GM18505 (cell line): ENCODE results near the gene TMX4.
"Not testable (repeated sequence)": the region's sequence is repeated elsewhere in the genome, so short reads cannot be mapped to it uniquely, and the experiment has no call there.

Source experiments
- ATAC-seq: cut with Tn5 transposase; IDR thresholded peaks from one replicate; pipeline ENCODE4 v1.9.1; 2021; ENCODE audit not compliant: unreplicated experiment
- POLR2A ChIP-seq: IDR thresholded peaks from 4 replicates; pipeline ENCODE4 v1.6.1; 2011; ENCODE audit warnings: borderline replicate concordance; ENCODE audit not compliant: insufficient read depth, insufficient read length; ENCODE audit errors: extremely low read depth

The TMX4 gene

DNA sequence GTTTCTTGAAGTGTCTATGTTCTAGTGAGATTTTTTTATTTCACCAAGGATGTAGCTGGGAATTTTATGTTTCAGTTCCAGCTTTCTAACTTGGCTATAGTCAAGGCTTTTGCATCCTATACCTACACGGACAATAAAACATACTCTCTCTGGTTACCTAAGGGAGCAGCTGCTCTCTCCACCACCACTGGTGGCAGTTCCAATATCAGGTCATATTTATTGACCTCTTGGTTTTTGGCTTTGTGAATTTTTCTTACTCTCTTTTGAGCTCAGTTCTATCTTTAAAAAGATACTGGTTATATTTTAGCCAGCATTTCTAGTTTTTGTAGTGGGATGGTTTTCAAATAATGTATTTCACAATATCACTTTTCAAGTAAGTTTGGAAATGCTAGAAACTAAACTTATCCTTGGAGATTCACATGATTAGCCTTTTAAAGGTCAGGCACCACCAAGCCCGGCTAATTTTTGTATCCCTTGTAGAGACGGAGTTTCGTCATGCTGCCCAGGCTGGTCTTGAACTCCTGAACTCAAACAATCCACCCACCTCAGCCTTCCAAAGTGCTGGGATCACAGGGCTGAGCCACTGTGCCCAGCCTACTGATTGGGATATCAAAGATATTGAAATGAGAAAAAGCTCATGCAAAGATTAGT is 44.7 kb downstream of the TMX4 start:
- no peak for TF ChIP-seq POLR2A
- ATAC-seq = no peak

DNA sequence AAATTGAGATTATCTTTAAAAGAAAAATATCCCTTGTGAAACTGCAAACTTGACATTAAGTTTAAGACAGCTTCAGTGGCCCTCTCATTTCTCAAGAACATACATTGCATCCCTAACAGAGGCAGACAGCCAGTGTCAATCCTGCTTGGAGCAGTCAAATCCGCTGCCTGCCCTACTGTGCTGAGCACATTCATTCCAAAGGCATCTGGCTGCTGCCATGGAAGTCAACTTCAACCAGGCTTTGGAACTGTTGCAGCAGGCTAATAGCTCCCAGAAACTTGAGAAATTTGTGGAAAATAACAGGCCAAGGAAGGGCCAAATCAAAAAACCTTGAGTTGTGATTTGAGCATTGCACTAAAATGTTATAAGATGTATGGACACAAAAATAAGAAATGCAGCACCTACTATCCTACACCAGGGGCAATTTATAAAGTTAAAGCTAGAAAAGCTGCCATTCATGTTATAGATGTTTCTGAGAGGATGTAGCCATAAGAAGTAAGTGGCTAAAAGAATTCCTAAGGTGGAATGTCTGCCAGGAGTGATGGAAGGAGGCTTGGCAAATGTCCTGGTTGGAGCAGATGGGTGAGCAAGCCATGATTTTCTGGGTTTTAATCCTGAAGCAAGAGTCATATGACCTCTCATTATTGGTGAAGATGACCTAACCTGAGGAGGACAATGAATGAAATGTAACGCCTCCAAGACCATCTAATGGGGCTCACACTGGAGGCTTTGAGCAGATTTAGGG is 47.9 kb downstream of the TMX4 start:
- no peak for ATAC-seq
- TF ChIP-seq POLR2A = no peak

DNA sequence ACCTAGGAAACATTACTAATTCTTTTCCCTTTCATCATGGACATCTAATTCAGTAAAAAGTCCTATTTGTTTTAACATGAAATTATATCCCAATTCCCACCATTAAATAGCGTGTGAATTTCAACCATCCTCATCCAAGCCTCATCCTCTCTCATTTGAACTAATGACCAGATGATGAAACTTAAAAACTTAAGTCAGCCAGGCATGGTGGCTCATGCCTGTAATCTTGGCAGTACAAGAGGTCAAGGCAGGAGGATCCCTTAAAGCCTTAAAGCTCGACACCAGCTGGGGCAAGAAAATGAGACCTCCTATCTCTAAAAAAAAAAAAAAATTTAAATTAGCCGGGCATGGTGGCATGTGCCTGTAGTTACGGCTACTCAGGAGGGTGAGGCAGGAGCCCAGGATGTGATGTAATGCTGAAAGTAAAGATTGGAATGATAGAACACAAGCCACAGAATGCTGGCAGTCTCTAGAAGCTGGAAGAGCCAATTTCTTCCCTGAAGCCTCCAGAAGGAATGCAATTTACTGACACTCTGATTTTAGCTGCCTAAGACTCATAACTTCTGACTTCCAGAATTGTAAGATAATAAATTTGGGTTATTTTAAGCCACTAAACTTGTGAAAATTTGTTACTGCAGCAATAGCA is 52.2 kb downstream of the TMX4 start:
- no peak for TF ChIP-seq POLR2A
- no peak for ATAC-seq

DNA sequence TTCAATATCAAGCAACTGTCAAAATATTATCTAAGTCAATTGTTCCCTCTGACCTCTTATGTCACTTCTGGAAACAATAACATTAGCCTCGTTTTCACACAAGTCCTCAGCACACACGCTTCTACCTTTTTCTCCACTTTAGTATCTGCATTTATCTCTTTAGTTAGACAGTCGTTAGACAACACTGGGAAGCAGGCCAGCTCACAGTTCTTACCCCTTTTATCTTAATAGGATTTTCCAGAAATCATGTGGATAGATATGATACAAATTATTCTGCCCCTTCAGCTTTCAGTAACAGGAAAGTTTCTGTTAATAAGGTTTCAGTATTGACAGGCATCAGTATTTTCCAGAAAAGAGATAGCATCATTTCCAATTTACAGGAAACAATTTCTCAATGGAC is 53.4 kb downstream of the TMX4 start:
- no peak for TF ChIP-seq POLR2A
- no peak for ATAC-seq

DNA sequence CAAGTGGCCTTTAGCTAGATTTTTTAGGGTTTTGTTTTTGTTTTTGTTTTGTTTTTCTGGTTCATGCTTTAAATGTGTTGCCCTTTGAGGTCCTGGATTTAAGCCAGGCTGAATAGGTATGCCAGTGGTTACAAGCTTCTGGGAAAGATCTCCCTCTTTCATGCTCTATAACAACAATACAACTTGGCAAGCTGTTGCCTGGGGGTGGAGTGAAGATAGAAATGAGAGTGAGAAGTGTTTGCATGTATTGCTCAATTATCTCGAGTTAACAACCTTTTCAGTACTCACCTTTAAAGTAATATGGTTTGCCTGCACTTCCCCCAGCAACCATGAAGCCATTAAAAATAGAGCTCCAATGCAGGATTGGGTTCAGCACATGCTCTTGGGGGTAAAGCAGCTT is 60.1 kb downstream of the TMX4 start:
- no peak for ATAC-seq

DNA sequence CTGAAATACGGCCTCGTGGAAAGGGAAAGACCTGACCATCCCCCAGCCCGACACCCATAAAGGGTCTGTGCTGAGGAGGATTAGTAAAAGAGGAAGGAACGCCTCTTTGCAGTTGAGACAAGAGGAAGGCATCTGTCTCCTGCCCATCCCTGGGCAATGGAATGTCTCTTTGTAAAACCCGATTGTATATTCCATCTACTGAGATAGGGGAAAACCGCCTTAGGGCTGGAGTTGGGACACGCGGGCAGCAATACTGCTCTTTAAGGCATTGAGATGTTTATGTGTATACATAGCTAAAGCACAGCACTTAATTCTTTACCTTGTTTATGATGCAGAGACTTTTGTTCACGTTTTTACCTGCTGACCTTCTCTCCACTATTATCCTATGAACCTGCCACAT is 63.0 kb downstream of the TMX4 start:
- not testable (repeated sequence) for ATAC-seq

More for the DNA sequence above, 60.1 kb downstream of the TMX4 start:
- no peak for TF ChIP-seq POLR2A

DNA sequence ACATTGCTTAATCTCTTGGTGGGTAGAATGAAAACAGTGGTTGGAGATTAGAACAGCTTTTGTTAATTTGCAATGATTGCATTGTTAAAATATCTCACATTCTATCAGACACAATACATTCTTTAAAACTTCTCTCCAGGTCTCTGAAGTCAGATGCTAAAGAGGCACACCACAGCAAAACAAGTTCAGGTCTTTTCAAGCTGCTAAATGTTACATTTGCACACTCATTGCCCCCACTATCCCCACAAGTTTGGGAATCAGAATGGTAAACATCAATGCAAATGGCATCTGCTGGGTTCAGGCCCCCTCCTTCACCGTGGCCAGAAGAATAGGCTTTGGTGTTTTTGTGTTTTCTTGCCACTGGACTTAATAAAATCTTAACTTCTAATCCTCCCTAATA is 69.2 kb downstream of the TMX4 start:
- ATAC-seq = no peak
- no peak for TF ChIP-seq POLR2A

DNA sequence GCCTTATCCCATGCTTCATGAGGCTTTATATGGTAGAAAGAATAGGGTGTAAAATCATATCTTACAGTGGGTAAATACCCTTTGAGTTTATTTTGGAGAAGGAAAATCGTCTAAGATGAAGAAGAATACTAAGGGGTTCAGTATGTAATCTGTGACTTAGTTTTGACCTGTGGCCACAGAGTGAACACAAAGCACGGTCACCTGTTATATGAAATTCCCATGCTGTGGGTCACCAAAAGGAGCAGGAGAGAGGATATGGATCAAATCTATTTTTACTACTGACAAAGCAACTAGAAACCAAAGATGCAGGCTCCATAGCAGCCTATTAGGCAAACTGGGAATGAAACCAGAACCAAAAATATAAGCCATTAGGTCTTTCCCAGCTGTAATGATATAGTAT is 75.7 kb downstream of the TMX4 start:
- no peak for ATAC-seq
- no peak for TF ChIP-seq POLR2A

DNA sequence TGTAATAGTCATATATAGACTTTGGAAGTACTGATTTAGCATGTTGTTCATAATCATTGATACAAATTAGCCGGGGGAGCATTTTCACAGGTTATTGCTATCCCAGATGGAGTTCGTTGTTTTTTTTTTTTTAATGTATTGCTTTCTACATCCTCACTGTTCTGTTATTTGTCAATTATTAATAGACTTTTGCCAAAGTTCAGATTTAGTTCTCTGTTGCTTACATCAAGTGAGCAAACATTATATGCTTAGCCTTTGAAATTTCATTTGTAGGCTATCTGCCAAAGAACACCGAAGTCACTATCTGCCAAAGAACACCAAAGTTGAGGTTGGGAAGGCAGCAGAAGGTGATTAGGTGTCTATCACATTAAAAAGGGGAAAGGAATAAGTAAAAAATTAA is 79.2 kb downstream of the TMX4 start, which contains the start of gene HAO1:
TSS of gene HAO1 (minus strand) at position 118 of the 400 bp plus-strand sequence. CDS start at position 82, 36 bp downstream.
- no peak for TF ChIP-seq POLR2A
- no peak for ATAC-seq

DNA sequence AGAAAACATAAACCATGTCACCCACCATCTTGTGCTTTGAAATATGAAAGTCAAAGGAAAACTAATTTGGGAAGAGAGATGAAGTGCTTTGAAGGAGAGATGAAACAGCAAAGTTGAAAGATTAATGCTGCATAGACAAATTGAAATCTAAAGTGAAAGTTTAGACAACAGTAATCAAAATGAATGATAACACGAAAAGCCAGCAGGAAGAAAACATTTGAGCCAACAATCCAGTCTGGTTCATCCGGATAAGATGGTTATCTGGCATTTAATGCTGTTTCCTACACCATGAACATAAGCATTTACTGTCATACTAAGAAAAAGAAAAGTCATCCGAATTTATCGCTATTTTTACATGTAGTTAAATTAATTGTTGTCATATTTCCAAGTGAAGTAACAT is 79.9 kb downstream of the TMX4 start:
- no peak for TF ChIP-seq POLR2A
- no peak for ATAC-seq

DNA sequence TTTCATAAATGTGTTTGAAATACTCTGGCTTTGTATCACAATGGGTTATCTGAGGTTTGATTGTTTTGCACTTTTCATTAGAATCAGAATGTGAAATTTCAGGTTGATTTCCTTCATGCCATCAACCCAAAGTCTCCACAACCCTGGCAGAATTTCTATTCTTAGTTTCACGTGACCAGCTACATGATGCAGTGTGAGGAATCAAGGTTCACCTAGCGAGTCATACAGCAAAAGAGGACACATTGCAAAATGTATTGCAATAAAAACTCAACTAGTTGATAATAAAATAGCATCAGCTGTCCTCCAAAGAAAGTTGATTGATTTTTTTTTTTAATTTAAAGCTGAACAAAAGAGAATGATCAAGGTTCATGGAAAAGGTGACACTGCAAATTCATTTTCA is 81.5 kb downstream of the TMX4 start:
- ATAC-seq = no peak
- TF ChIP-seq POLR2A = no peak

DNA sequence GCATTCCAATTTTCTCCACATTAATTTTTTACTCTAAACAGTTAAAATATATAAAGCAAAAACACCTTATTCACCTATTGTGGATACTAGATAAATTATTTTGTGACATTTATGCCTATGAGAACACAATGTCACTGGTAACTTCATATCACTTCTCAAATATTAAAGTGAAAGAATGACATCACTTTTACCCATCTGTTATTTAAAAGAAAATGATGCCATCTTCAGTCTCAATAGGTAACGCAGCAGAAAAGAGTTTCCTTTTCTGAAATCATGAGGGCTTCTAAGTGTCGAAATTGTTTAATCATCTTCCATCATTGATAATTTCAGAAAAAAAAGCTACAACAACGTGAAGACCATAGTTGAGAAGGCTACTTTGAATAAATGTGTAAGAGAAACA is 82.2 kb downstream of the TMX4 start:
- TF ChIP-seq POLR2A = no peak
- no peak for ATAC-seq

DNA sequence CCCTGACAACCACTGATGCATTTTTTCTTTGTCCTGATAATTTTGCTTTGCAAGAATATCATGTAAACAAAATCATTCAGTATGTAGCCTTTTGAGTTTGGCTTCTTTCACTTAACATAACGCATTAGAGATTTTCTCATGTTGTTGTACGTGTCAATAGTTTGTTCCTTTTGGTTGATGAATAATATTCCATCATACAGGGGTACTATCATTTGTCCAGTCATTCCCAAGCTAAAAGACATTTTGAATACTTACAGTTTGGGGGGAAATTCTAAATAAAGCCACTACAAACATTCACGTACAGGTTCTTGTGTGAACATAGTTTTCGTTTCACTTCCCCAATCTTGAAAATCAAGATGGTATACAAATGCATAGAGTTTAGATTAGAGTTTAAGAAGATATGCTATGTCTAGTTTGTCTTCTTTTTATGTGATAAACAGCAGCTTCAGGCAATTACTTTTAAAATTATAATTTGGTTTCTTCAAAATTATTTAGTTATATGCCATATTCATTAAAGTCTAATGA is 84.5 kb downstream of the TMX4 start:
- peak; percentile 88 for ATAC-seq
- TF ChIP-seq POLR2A = no peak

DNA sequence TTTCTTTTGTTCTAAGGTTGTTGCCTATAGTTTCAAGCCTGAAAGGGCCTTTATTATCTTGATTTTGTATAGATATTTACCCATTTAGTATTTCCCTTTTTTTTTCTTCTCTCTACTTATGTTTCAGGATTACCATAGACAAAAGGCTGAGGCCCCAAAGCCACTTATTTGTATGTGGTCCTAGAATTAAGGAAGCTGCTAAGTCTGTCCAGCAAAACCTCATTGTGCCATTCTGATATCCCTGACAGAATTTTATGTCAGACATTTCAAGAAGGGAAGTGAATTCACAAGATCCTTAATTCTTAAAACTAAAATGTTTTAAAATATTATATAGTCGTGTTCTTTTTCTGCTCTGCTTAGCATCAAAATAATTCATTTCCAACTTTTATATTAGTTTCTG is 86.2 kb downstream of the TMX4 start:
- TF ChIP-seq POLR2A = no peak
- no peak for ATAC-seq
